C4-2B (cell line): ENCODE data around the gene DNAH2.

Experiments
- H3K27ac ChIP-seq: fragments of 450-650 bp; 2 replicates; pipeline ENCODE4 v1.5.1; 2017
- ZFX ChIP-seq: fragments of 450-650 bp; IDR thresholded peaks from 2 replicates; pipeline ENCODE4 v1.6.1; 2017
- TF ChIP-seq, protein P1 (sequence below): fragments of 450-650 bp; conservative IDR thresholded peaks from 2 replicates; pipeline ENCODE4 v1.5.1; 2017; ENCODE audit warnings: mild to moderate bottlenecking

The DNAH2 gene

DNA sequence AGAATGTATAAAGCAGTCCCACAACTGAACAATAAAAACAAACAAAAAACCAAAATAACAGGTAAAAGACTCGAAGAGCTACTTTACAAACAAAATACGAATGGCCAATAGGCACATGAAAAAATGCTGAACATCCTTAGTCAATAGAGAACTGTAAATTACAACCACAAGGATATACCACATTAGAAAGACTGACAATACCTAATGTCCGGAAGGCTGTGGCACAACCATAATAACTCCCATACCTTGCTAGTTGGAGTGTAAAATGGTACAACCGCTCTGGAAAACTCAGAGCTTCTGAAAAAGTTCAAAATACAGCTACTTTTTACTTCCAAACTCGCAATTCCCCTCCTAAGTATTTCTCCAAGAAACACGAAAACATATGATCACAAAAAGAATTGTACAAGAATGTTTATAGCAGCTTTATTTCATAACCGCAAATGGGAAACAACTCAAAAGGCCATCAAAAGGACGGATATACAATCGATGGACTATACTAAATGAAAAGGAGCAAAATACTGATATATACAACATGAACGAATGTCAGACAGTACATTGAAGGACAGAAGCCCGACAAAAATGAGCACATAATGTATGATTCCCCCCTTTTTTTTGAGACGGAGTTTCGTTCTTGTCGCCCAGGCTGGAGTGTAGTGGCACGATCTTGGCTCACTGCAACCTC is 32.6 kb upstream of the DNAH2 start:
- peak overlapping the region; percentile 98 for H3K27ac ChIP-seq
- TF ChIP-seq, protein P1, sequence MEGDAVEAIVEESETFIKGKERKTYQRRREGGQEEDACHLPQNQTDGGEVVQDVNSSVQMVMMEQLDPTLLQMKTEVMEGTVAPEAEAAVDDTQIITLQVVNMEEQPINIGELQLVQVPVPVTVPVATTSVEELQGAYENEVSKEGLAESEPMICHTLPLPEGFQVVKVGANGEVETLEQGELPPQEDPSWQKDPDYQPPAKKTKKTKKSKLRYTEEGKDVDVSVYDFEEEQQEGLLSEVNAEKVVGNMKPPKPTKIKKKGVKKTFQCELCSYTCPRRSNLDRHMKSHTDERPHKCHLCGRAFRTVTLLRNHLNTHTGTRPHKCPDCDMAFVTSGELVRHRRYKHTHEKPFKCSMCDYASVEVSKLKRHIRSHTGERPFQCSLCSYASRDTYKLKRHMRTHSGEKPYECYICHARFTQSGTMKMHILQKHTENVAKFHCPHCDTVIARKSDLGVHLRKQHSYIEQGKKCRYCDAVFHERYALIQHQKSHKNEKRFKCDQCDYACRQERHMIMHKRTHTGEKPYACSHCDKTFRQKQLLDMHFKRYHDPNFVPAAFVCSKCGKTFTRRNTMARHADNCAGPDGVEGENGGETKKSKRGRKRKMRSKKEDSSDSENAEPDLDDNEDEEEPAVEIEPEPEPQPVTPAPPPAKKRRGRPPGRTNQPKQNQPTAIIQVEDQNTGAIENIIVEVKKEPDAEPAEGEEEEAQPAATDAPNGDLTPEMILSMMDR = no peak
- TF ChIP-seq ZFX = no peak

DNA sequence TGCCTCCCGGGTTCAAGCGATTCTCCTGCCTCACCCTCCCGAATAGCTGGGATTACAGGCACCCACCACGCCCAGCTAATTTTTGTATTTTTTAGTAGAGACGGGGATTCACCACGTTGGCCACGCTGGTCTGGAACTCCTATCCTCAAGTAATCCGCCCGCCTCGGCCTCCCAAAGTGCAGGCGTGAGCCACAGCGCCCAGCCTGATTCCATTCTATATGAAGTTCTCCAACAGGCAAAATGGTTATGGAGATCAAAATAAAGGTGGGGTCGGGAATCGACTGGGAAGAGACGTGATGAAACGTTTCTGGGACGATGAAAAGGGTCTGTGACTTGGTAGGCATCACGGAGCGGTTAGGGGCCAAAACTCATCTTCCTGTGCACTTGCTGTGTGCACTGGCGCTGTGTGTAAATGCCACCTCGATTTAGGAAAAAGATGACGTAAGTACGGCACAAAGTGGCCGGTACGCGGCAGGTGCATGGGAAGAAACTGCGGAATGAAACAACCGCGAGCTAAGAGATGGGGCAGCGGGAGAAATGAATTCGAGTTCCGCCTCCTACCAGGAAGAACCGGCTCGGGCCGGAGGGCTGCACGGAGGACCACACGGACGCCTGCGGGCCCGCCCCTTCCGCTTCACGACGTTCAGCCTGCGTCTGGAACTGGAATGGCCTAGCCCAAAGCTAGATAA is 31.9 kb upstream of the DNAH2 start:
- TF ChIP-seq, protein P1 = no peak
- no peak for TF ChIP-seq ZFX
- peak overlapping the region; percentile 98 for H3K27ac ChIP-seq

DNA sequence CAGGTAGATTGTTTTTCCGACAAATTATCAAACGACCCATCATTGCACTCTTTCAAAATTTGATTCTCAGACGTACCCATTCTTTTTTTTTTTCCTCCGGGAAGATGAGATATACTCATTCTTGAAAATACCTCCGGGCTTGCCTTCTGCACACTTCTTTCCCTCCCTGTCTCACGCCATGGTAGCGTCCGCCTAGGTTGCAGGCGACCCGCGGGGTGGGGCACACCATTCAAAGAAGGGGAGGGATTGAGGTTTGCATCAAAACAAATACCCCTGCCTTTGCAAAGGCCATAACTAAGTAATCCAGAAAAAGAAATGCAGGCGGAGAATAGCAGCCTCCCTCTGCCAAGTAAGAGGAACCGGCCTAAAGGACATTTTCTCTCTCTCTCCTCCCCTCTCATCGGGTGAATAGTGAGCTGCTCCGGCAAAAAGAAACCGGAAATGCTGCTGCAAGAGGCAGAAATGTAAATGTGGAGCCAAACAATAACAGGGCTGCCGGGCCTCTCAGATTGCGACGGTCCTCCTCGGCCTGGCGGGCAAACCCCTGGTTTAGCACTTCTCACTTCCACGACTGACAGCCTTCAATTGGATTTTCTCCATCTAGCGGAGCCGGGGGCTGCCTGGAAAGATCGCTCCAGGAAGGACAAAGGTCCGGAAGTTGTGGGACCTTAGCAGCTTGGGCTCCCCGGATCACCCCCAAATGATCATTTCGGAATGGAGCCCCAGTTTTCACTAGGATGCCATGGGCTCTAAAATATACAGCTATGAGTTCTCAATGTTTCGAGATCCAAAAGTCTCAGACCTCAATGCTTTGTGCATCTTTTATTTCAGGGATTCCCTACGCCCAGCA is 31.1 kb upstream of the DNAH2 start:
- no peak for TF ChIP-seq ZFX
- TF ChIP-seq, protein P1 = no peak
- peak overlapping the region; percentile 98 for H3K27ac ChIP-seq

DNA sequence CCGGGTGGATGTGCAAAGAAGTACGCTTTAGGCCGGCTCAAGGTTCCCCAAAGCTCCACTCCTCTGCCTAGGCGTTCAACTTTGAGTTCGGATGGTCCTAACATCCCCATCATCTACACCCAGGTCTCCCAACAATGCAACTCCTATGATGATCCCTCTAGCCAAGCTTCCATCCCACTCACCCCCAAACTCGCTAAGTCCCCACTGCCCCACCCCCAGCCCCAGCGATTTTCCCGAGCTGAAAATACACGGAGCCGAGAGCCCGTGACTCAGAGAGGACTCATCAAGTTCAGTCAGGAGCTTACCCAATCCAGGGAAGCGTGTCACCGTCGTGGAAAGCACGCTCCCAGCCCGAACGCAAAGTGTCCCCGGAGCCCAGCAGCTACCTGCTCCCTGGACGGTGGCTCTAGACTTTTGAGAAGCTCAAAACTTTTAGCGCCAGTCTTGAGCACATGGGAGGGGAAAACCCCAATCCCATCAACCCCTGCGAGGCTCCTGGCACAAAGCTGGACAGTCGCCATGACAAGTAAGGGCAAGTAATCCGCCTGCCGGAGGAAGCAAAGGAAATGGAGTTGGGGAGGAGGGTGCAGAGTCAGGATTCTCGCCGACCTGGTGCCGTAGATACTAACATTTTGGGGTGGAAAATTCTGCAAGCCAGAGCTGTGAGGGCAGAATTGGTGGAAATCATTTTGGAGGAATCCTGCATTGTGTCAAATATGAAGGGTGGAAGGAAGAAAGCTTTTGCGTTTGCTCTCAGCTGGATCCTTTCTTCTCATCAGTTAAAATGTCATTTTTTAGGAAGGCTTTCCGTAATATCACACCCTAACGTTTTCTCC is 30.3 kb upstream of the DNAH2 start, which contains the start of gene TP53:
TP53 (minus strand) TSS at position 419 of the 836 bp plus-strand sequence. CDS start 10,896 bp downstream, outside the sequence.
- no peak for TF ChIP-seq ZFX
- peak within 1 kb of the TSS; percentile 98 for H3K27ac ChIP-seq

DNA sequence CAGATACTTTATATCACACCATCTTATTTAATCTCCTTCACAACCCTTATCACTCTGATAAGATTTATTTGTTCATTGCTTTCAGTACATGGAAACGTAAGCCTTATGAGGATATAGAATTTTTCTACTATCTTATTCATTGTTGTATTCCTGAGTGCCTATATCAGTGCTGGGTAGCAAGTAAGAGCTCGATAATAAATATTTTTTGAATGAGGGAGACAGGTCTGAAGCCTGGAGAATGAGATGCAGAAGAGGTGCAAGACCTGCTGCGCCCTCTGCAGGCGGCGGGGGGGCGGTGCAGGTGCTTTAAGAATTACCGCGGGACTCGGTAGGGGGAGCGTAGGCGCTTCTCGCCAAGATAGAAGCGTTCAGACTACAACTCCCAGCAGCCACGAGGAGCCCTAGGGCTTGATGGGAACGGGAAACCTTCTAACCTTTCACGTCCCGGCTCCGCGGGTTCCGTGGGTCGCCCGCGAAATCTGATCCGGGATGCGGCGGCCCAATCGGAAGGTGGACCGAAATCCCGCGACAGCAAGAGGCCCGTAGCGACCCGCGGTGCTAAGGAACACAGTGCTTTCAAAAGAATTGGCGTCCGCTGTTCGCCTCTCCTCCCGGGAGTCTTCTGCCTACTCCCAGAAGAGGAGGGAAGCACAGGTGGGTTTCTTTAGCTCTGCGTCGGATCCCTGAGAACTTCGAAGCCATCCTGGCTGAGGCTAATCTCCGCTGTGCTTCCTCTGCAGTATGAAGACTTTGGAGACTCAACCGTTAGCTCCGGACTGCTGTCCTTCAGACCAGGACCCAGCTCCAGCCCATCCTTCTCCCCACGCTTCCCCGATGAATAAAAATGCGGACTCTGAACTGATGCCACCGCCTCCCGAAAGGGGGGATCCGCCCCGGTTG is 29.4 kb upstream of the DNAH2 start, which contains the start of gene WRAP53:
WRAP53 (plus strand) TSS at position 570 of the 900 bp plus-strand sequence; CDS start at position 742, 172 bp downstream.
- TF ChIP-seq, protein P1 = peak; percentile 100
- TF ChIP-seq ZFX = no peak
- H3K27ac ChIP-seq = peak within 1 kb of the TSS; percentile 98

DNA sequence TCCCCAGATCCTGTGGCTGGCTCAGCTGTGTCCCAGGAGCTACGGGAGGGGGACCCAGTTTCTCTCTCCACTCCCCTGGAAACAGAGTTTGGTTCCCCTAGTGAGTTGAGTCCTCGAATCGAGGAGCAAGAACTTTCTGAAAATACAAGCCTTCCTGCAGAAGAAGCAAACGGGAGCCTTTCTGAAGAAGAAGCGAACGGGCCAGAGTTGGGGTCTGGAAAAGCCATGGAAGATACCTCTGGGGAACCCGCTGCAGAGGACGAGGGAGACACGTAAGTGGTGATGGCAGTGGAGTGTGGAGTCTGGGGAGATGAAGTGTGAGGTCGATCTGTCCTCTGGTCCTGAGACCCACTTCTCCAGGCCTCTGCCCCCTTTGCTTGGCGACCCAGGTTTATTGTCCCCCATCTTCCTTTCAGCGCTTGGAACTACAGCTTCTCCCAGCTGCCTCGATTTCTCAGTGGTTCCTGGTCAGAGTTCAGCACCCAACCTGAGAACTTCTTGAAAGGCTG is 28.7 kb upstream of the DNAH2 start:
- H3K27ac ChIP-seq = peak overlapping the region; percentile 77
- TF ChIP-seq, protein P1 = no peak
- TF ChIP-seq ZFX = no peak
